NT2/D1 (cell line): ENCODE results near the gene CRTC2.

ENCODE experiments used
- DNase-seq: peaks from one replicate; pipeline ENCODE4 v3.0.0-alpha.2; 2011; ENCODE audit warnings: low read depth, low spot score
- H3K27me3 ChIP-seq: 2 replicates; pipeline ENCODE4 v1.6.0; 2011; ENCODE audit warnings: mild to moderate bottlenecking; ENCODE audit not compliant: insufficient read length, insufficient read depth
- H3K36me3 ChIP-seq: 2 replicates; pipeline ENCODE4 v1.6.1; 2011; ENCODE audit warnings: mild to moderate bottlenecking, low read length, mixed read lengths; ENCODE audit not compliant: insufficient read depth, insufficient read length
- H3K4me1 ChIP-seq: 2 replicates; pipeline ENCODE4 v1.5.1; 2011; ENCODE audit not compliant: insufficient read depth, insufficient read length
- H3K4me3 ChIP-seq: 2 replicates; pipeline ENCODE4 v1.5.1; 2011; ENCODE audit warnings: low read depth; ENCODE audit not compliant: insufficient read length
- H3K9ac ChIP-seq: 2 replicates; pipeline ENCODE4 v1.6.0; 2011; ENCODE audit warnings: low read depth; ENCODE audit not compliant: insufficient read length
- H3K9me3 ChIP-seq: 2 replicates; pipeline ENCODE4 v1.5.1; 2011; ENCODE audit warnings: mild to moderate bottlenecking, low read length; ENCODE audit not compliant: insufficient read depth
- SUZ12 ChIP-seq: IDR thresholded peaks from 2 replicates; pipeline ENCODE4 v1.6.1; 2011; ENCODE audit not compliant: insufficient read length, insufficient read depth; ENCODE audit errors: extremely low read depth
- YY1 ChIP-seq: IDR thresholded peaks from 2 replicates; pipeline ENCODE4 v1.6.1; 2011; ENCODE audit not compliant: insufficient read length, insufficient read depth
- ZNF274 ChIP-seq: IDR thresholded peaks from 2 replicates; pipeline ENCODE4 v1.6.1; 2011; ENCODE audit warnings: mild to moderate bottlenecking, low read depth, low read length

CRTC2 gene

GRCh38 chr1:153944005-153944826, 14.2 kb downstream of the CRTC2 start:
- Histone ChIP-seq H3K9ac (no peak overlapping the region), H3K9me3 (no peaks in the 10 kb centered on the region), H3K4me3 (no peak overlapping the region), H3K27me3 (no peaks in the 10 kb centered on the region), H3K4me1 (peaks cover 20% of the 10 kb centered on the region), H3K36me3 (peaks cover 82% of the 10 kb centered on the region)
- TF ChIP-seq SUZ12 (no peak), YY1 (no peak), ZNF274 (no peak)
- no peak for DNase-seq

- no peak for TF ChIP-seq YY1
- no peak for TF ChIP-seq SUZ12
- no peak for TF ChIP-seq ZNF274
- Histone ChIP-seq H3K36me3 (peaks cover 77% of the 10 kb centered on the region), H3K4me1 (peaks cover 17% of the 10 kb centered on the region), H3K9me3 (no peaks in the 10 kb centered on the region), H3K27me3 (no peaks in the 10 kb centered on the region), H3K4me3 (no peak overlapping the region), H3K9ac (no peak overlapping the region)
- DNase-seq = no peak
Observed at GRCh38 chr1:153942766-153943549, 15.5 kb downstream of the CRTC2 start.

- no peaks in the 10 kb centered on the region for H3K9me3 ChIP-seq
- H3K27me3 ChIP-seq = no peaks in the 10 kb centered on the region
- H3K4me1 ChIP-seq = peaks cover 9% of the 10 kb centered on the region
- H3K36me3 ChIP-seq = peaks cover 77% of the 10 kb centered on the region
- H3K9ac ChIP-seq = no peak overlapping the region
- DNase-seq = no peak
- H3K4me3 ChIP-seq = no peak overlapping the region
- TF ChIP-seq YY1 (no peak), ZNF274 (no peak), SUZ12 (no peak)
Observed at GRCh38 chr1:153941826-153942725, 16.3 kb downstream of the CRTC2 start.

GRCh38 chr1:153940756-153941155, 17.7 kb downstream of the CRTC2 start:
- H3K4me1 ChIP-seq = peaks cover 5% of the 10 kb centered on the region
- no peak overlapping the region for H3K4me3 ChIP-seq
- no peak for TF ChIP-seq SUZ12
- no peak for TF ChIP-seq YY1
- TF ChIP-seq ZNF274 = no peak
- no peaks in the 10 kb centered on the region for H3K27me3 ChIP-seq
- H3K36me3 ChIP-seq = peaks cover 87% of the 10 kb centered on the region
- H3K9me3 ChIP-seq = no peaks in the 10 kb centered on the region
- no peak overlapping the region for H3K9ac ChIP-seq
- DNase-seq = no peak

- Histone ChIP-seq H3K36me3 (peaks cover 90% of the 10 kb centered on the region), H3K9me3 (no peaks in the 10 kb centered on the region), H3K4me1 (no peaks in the 10 kb centered on the region), H3K27me3 (no peaks in the 10 kb centered on the region), H3K9ac (no peak overlapping the region), H3K4me3 (no peak overlapping the region)
- no peak for DNase-seq
- TF ChIP-seq YY1 (no peak), SUZ12 (no peak), ZNF274 (no peak)
Observed at GRCh38 chr1:153939476-153939875, 18.9 kb downstream of the CRTC2 start.

GRCh38 chr1:153938996-153939395, 19.4 kb downstream of the CRTC2 start:
- peaks cover 89% of the 10 kb centered on the region for H3K36me3 ChIP-seq
- H3K9ac ChIP-seq = no peak overlapping the region
- H3K4me1 ChIP-seq = no peaks in the 10 kb centered on the region
- no peaks in the 10 kb centered on the region for H3K27me3 ChIP-seq
- no peak for DNase-seq
- no peak overlapping the region for H3K4me3 ChIP-seq
- no peak for TF ChIP-seq YY1
- TF ChIP-seq SUZ12 = no peak
- no peak for TF ChIP-seq ZNF274
- no peaks in the 10 kb centered on the region for H3K9me3 ChIP-seq
